ENCODE data around the gene ECI1.

Gene ECI1

GRCh38 chr16:2235695-2236336 is 15.6 kb downstream of the ECI1 start:
- no peaks in the 10 kb centered on the region for H3K4me1 Mint-ChIP-seq
- H3K4me3 Mint-ChIP-seq, result no peak overlapping the region
- no peaks in the 10 kb centered on the region for H3K9me3 Mint-ChIP-seq
- H3K27ac Mint-ChIP-seq, result no peak overlapping the region
- no peak for DNase-seq
- no peaks in the 10 kb centered on the region for H3K27me3 Mint-ChIP-seq
- H3K36me3 Mint-ChIP-seq (ENCODE audit: low read depth), result peaks cover 11% of the 10 kb centered on the region
- no peak for ATAC-seq

DNA sequence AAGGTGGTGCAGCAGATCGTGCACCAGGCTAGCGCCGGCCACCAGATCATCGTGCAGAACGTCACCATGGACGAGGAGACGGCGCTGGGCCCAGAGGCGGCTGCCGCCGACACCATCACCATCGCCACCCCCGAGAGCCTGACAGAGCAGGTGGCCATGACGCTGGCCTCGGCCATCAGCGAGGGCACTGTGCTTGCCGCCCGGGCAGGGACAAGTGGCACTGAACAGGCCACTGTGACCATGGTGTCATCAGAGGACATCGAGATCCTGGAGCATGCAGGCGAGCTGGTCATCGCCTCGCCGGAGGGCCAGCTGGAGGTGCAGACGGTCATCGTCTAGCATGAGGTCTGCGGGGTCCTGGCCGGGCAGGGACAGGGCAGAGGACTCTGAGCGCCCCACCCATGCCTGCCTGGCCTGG is 16.1 kb downstream of the ECI1 start:
- no peak overlapping the region for H3K27ac Mint-ChIP-seq

DNA sequence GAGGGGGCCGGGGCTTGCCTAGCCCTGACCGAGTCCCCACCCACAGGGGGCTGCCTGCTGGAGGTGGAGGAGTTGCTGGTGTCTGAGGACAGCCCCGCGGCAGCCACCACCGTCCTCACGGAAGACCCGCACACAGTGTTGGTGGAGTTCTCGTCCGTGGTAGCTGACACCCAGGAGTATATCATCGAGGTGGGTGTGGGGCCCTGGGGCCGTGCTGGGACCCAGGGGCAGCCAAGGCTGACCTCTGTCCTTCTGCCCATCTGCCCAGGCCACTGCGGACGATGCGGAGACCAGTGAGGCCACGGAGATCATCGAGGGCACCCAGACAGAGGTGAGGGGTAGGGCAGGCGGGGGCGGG is 16.6 kb downstream of the ECI1 start:
- Mint-ChIP-seq H3K4me3 (no peak overlapping the region), H3K9me3 (no peaks in the 10 kb centered on the region), H3K4me1 (no peaks in the 10 kb centered on the region), H3K36me3 (ENCODE audit: low read depth) (peaks cover 16% of the 10 kb centered on the region), H3K27me3 (no peaks in the 10 kb centered on the region), H3K27ac (no peak overlapping the region)
- ATAC-seq, result no peak
- no peak for DNase-seq

More for the DNA sequence above, 16.1 kb downstream of the ECI1 start:
- Mint-ChIP-seq H3K27me3 (no peaks in the 10 kb centered on the region), H3K4me1 (no peaks in the 10 kb centered on the region), H3K4me3 (no peak overlapping the region), H3K36me3 (ENCODE audit: low read depth) (peaks cover 12% of the 10 kb centered on the region), H3K9me3 (no peaks in the 10 kb centered on the region)
- DNase-seq (no peak), ATAC-seq (no peak)

DNA sequence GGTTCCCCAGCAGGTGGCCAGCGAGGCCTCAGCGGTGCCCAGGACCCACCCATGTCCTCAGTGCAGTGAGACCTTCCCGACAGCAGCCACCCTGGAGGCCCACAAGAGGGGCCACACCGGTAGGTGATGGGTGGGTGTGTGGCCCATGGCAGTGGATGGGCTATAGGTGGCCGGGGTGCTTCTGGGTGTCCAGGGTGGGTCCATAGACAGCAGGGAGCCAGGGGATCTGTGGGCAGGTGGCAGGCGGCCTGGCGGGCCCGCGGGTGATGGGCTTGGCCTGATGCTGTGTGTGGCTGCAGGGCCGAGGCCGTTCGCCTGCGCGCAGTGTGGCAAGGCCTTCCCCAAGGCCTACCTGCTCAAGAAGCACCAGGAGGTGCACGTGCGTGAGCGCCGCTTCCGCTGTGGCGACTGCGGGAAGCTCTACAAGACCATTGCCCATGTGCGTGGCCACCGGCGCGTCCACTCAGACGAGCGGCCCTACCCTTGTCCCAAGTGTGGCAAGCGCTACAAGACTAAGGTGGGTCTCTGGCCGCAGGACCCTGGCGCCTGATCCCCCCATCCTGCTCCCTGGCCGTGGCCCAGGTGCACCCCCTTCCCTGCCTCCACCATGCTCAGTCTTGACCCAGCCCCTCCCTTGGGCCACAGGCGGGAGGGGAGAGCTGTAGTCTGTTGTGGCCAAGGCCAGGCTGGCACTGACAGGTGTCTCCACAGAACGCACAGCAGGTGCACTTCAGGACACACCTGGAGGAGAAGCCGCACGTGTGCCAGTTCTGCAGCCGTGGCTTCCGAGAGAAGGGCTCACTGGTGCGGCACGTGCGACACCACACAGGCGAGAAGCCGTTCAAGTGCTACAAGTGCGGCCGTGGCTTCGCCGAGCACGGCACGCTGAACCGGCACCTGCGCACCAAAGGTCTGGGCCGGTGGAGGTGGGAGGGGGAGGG is 17.2 kb downstream of the ECI1 start:
- no peaks in the 10 kb centered on the region for H3K9me3 Mint-ChIP-seq
- H3K27ac Mint-ChIP-seq, result no peak overlapping the region
- ATAC-seq (no peak), DNase-seq (no peak)
- H3K4me3 Mint-ChIP-seq, result no peak overlapping the region
- H3K27me3 Mint-ChIP-seq, result no peaks in the 10 kb centered on the region
- H3K36me3 Mint-ChIP-seq (ENCODE audit: low read depth), result peaks cover 19% of the 10 kb centered on the region
- no peaks in the 10 kb centered on the region for H3K4me1 Mint-ChIP-seq

DNA sequence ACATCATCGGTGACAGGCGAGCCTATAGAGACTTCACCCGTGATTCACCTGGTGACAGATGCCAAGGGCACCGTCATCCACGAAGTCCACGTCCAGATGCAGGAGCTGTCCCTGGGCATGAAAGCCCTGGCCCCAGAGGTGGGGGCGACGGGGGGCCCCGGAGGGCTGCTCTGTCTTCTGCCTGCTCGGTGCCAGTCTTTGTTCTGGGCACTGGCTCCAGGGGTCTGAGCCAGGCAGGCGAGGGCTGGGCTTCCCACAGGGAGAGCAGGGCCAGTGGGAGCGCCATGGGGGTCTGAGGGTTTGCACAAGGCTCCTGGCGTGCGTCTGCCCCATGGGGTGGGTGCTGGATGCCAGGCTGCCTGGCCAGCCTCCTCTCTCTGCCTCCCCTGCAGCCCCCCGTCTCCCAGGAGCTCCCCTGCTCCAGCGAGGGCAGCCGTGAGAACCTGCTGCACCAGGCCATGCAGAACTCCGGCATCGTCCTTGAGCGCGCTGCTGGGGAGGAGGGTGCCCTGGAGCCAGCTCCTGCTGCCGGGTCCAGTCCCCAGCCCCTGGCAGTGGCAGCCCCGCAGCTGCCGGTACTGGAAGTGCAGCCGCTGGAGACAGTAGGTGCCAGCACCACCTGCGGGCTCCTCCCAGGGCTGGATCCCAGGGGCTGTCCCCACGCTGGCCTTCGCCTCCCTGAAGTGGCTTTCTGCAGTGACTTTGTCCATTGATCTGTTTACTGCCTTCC is 18.2 kb downstream of the ECI1 start:
- no peaks in the 10 kb centered on the region for H3K9me3 Mint-ChIP-seq
- H3K27ac Mint-ChIP-seq, result no peak overlapping the region
- H3K36me3 Mint-ChIP-seq (ENCODE audit: low read depth), result peaks cover 19% of the 10 kb centered on the region
- no peak overlapping the region for H3K4me3 Mint-ChIP-seq
- DNase-seq (no peak), ATAC-seq (no peak)
- no peaks in the 10 kb centered on the region for H3K4me1 Mint-ChIP-seq
- H3K27me3 Mint-ChIP-seq, result no peaks in the 10 kb centered on the region

GRCh38 chr16:2232094-2232990 is 19.0 kb downstream of the ECI1 start:
- H3K4me1 Mint-ChIP-seq, result no peaks in the 10 kb centered on the region
- no peaks in the 10 kb centered on the region for H3K27me3 Mint-ChIP-seq
- peaks cover 19% of the 10 kb centered on the region for H3K36me3 Mint-ChIP-seq (ENCODE audit: low read depth)
- DNase-seq (no peak), ATAC-seq (no peak)
- no peaks in the 10 kb centered on the region for H3K9me3 Mint-ChIP-seq
- H3K27ac Mint-ChIP-seq, result no peak overlapping the region
- no peak overlapping the region for H3K4me3 Mint-ChIP-seq

GRCh38 chr16:2231016-2231931 is 20.1 kb downstream of the ECI1 start:
- no peaks in the 10 kb centered on the region for H3K9me3 Mint-ChIP-seq
- H3K4me1 Mint-ChIP-seq, result peaks cover 3% of the 10 kb centered on the region
- no peak overlapping the region for H3K4me3 Mint-ChIP-seq
- ATAC-seq, result no peak
- H3K36me3 Mint-ChIP-seq (ENCODE audit: low read depth), result peaks cover 21% of the 10 kb centered on the region
- no peak for DNase-seq
- no peak overlapping the region for H3K27ac Mint-ChIP-seq
- H3K27me3 Mint-ChIP-seq, result no peaks in the 10 kb centered on the region

- peaks cover 7% of the 10 kb centered on the region for H3K4me1 Mint-ChIP-seq
- H3K4me3 Mint-ChIP-seq, result no peak overlapping the region
- no peaks in the 10 kb centered on the region for H3K27me3 Mint-ChIP-seq
- H3K27ac Mint-ChIP-seq, result no peak overlapping the region
- DNase-seq (no peak), ATAC-seq (no peak)
- H3K9me3 Mint-ChIP-seq, result no peaks in the 10 kb centered on the region
- peaks cover 24% of the 10 kb centered on the region for H3K36me3 Mint-ChIP-seq (ENCODE audit: low read depth)
Measured at GRCh38 chr16:2230376-2230775, 21.0 kb downstream of the ECI1 start.

DNA sequence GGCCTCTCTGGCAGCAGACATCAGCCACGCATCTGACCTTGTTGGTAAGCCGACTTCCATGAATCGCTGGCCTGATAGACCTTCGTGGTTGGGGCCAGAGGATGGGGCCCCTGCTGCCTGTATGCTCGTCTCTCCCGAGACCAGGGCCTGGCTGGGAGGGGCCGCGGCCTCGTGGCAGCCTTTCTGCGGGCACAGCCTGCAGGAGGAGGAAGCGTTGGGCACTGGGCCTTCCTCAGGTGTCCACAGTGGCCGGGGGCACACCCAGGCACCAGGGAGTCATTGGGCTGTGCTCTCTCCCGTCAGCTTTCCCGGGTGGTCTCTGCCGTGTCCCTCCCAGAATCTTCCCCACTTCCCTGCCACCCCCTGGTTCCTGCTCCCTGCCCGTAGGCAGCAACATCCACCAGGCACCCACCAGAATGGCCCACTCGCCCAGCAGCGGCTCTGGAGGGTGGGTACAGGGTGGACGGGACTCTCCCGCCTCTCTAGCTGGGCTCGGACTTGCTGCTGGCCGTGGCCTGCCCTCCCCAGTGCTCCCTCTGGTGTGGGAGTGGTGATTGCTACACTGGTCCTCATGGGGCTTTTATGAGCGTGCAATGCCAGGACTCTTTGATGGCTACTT is 21.6 kb downstream of the ECI1 start:
- Mint-ChIP-seq H3K9me3 (no peaks in the 10 kb centered on the region), H3K4me1 (peaks cover 11% of the 10 kb centered on the region), H3K4me3 (no peak overlapping the region), H3K36me3 (ENCODE audit: low read depth) (peaks cover 20% of the 10 kb centered on the region), H3K27ac (no peak overlapping the region), H3K27me3 (no peaks in the 10 kb centered on the region)
- DNase-seq (no peak), ATAC-seq (no peak)

DNA sequence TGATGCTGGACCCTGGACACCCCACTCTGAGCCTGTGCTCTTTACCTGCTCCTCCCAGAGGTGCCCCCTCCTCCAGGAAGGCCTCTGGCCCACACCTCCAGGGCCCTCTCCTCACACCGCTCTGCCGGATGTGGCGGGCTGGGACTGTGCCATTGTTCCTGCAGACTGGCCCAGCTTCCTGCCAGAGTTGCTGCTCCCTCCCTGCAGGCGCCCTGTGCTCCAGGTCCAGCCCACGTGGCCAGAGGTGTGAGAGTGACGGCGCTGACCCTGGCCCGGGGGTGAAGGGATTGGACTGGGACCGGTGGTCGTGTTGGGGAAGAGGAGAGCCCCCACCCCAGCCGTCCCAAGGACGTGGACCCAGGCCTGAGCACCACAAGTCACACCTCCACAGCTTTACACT is 22.3 kb downstream of the ECI1 start:
- no peaks in the 10 kb centered on the region for H3K27me3 Mint-ChIP-seq
- peaks cover 18% of the 10 kb centered on the region for H3K4me1 Mint-ChIP-seq
- DNase-seq, result no peak
- no peak for ATAC-seq
- no peak overlapping the region for H3K27ac Mint-ChIP-seq
- H3K36me3 Mint-ChIP-seq (ENCODE audit: low read depth), result peaks cover 19% of the 10 kb centered on the region
- H3K4me3 Mint-ChIP-seq, result no peak overlapping the region
- H3K9me3 Mint-ChIP-seq, result no peaks in the 10 kb centered on the region

GRCh38 chr16:2228161-2228824 is 23.1 kb downstream of the ECI1 start:
- H3K4me3 Mint-ChIP-seq, result no peak overlapping the region
- H3K27ac Mint-ChIP-seq, result no peak overlapping the region
- H3K4me1 Mint-ChIP-seq, result peaks cover 18% of the 10 kb centered on the region
- H3K9me3 Mint-ChIP-seq, result no peaks in the 10 kb centered on the region
- no peaks in the 10 kb centered on the region for H3K27me3 Mint-ChIP-seq
- no peak for ATAC-seq
- H3K36me3 Mint-ChIP-seq (ENCODE audit: low read depth), result peaks cover 15% of the 10 kb centered on the region
- DNase-seq, result no peak

DNA sequence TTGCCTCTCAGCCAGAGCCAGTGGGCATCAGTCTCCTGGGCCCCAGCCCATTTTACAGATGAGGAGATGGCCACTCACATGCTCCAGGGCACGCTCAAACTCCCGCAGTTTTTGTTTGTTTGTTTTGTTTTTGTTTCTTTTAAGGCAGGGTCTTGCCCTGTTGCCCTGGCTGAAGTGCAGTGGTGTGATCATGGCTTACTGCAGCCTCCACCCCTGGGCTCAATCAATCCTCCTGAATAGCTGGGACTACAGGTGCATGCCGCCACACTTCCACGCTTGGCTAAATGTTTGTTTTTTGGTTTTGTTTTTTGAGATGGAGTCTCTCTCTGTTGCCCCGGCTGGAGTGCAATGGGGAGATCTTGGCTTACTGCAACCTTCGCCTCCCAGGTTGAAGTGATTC is 24.5 kb downstream of the ECI1 start:
- no peak overlapping the region for H3K4me3 Mint-ChIP-seq
- peaks cover 15% of the 10 kb centered on the region for H3K36me3 Mint-ChIP-seq (ENCODE audit: low read depth)
- DNase-seq (no peak), ATAC-seq (no peak)
- peaks cover 18% of the 10 kb centered on the region for H3K4me1 Mint-ChIP-seq
- no peaks in the 10 kb centered on the region for H3K9me3 Mint-ChIP-seq
- H3K27ac Mint-ChIP-seq, result no peak overlapping the region
- no peaks in the 10 kb centered on the region for H3K27me3 Mint-ChIP-seq
